NCI-H2196 treated with DMSO at 0.1 percent for 48 hours (cell line): ENCODE data around the gene MBLAC2.

Experiments used
- DNase-seq: peaks from one replicate; lab custom pipeline; 2025; ENCODE audit not compliant: unreplicated experiment; lab: John Stamatoyannopoulos, UW

The MBLAC2 gene

GRCh38 chr5:90474235-90475107 lies at the start of gene MBLAC2, which contains the start of gene POLR3G:
MBLAC2 (minus strand) TSS chr5:90474771; CDS start chr5:90474292, 479 bp downstream.
POLR3G (plus strand) TSS chr5:90474864; CDS start chr5:90485568, 10,704 bp downstream.
- DNase-seq = peak; percentile 73

GRCh38 chr5:90519081-90519480 lies 44.5 kb upstream of the MBLAC2 start:
- no peak for DNase-seq

GRCh38 chr5:90518661-90519060 lies 44.1 kb upstream of the MBLAC2 start:
- DNase-seq = peak; percentile 15

GRCh38 chr5:90514520-90514919 lies 39.9 kb upstream of the MBLAC2 start:
- DNase-seq = no peak

- DNase-seq = no peak
These were observed 35.9 kb upstream of the MBLAC2 start for GRCh38 chr5:90510438-90510837.

- no peak for DNase-seq
These were observed 31.6 kb upstream of the MBLAC2 start for GRCh38 chr5:90506221-90506620.

GRCh38 chr5:90504743-90505142 lies 30.2 kb upstream of the MBLAC2 start:
- DNase-seq = no peak

GRCh38 chr5:90503596-90503995 lies 29.0 kb upstream of the MBLAC2 start:
- no peak for DNase-seq

GRCh38 chr5:90495146-90495545 lies 20.6 kb upstream of the MBLAC2 start:
- no peak for DNase-seq

GRCh38 chr5:90494043-90494442 lies 19.5 kb upstream of the MBLAC2 start:
- no peak for DNase-seq

- no peak for DNase-seq
These were observed 14.2 kb upstream of the MBLAC2 start for GRCh38 chr5:90488791-90489190.

GRCh38 chr5:90484540-90484939 lies 10.0 kb upstream of the MBLAC2 start:
- no peak for DNase-seq

GRCh38 chr5:90483206-90483605 lies 8.6 kb upstream of the MBLAC2 start:
- no peak for DNase-seq

- no peak for DNase-seq
These were observed 6.1 kb upstream of the MBLAC2 start for GRCh38 chr5:90480699-90481098.

- no peak for DNase-seq
These were observed 5.2 kb upstream of the MBLAC2 start for GRCh38 chr5:90479611-90480385.

- DNase-seq = no peak
These were observed 3.1 kb upstream of the MBLAC2 start for GRCh38 chr5:90477621-90478215.

GRCh38 chr5:90477073-90477472 lies 2.5 kb upstream of the MBLAC2 start:
- no peak for DNase-seq

GRCh38 chr5:90476391-90476790 lies 1.8 kb upstream of the MBLAC2 start:
- no peak for DNase-seq

- no peak for DNase-seq
These were observed 937 bp upstream of the MBLAC2 start for GRCh38 chr5:90475436-90475980.

- no peak for DNase-seq
These were observed 956 bp downstream of the MBLAC2 start for GRCh38 chr5:90473396-90474234.
